Measurements from ENCODE around the gene CHST3.

The CHST3 gene

DNA sequence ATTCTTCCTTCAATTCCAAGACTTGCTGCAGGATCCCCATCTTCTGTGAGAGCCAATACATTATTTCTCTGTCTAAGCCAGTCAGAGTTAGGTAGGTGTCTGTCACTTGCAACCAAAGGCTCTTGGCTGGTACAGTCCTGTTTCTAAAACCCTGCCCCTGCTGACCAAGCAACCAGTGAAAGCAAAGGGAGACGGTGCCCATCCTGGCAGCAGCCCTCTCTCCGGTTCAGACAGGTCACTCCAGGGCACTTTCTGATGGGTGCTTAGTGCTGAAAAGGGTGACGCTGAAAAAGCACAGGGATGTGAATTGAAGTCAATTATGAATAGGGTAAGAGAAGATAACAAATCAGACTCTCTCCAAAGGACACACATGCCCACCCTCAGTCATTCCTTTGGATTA, 86.7 kb downstream of the CHST3 start:
- no peak for TF ChIP-seq CTCF (conservative IDR thresholded peaks at IDR 0.05)
- H3K27ac ChIP-seq = no peak overlapping the region

DNA sequence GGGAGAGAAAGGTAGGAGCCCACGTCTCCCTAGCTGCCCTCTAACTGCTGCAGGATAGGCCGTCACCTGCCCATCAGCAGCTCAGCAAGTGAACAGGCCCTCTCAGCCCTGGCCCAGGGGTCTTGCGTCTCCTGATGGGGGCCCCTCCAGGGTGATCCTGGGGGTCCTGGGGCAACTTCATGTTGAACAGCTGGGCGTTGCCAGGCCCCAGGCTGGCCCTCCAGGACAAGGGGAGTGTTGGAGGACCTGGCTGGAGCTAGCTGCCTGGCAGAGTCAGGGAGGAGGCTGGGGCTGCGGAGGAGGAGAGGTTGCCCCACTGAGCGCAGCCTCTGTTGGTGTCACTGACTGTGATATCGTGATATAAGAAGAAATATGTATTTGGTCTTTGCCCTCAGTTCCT, 89.5 kb downstream of the CHST3 start:
- no peak for TF ChIP-seq CTCF (conservative IDR thresholded peaks at IDR 0.05)
- no peak overlapping the region for H3K27ac ChIP-seq

- no peak overlapping the region for H3K27ac ChIP-seq
- TF ChIP-seq CTCF (conservative IDR thresholded peaks at IDR 0.05) = no peak
These were observed 91.9 kb downstream of the CHST3 start for GRCh38 chr10:72056113-72056512.

DNA sequence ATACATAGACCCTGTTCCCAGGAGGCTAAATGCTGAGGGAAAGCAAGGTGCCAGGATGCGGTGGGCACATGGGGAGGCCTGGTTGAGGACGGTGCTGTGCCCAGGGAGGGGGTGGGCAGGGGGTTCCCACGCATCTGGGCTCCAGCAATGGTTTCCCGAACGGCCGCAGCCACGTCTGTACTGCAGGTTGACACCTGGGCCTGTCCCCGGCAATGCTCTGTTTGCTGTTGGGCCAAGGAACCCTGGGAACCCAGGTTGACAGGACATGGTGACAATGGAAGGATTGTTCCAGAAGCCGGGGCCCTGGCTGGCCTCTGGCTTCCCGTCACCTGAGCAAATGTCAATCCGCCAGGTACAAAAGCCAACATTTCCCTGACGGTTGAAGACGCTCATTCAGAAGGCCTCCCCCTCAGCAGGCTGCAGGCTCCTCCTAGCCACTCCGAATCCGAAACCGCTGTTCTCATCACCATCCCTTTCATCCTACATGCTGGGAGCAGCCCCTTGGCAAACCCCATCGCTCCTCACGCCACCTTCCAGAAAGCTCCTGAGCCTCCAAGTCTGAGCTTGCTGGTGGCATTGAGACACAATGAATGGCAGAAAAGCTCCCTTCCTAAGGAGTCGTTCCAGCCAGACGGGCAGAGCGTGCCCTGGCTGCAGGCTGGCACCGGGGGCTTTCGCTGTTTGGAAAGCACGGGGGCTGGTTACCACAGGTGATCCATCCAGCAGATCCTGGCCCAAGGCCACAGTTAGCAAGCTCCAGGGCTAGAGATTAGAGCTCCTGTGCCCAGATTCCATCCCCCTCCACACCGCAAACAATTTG, 92.9 kb downstream of the CHST3 start:
- no peak overlapping the region for H3K27ac ChIP-seq
- no peak for TF ChIP-seq CTCF (conservative IDR thresholded peaks at IDR 0.05)

DNA sequence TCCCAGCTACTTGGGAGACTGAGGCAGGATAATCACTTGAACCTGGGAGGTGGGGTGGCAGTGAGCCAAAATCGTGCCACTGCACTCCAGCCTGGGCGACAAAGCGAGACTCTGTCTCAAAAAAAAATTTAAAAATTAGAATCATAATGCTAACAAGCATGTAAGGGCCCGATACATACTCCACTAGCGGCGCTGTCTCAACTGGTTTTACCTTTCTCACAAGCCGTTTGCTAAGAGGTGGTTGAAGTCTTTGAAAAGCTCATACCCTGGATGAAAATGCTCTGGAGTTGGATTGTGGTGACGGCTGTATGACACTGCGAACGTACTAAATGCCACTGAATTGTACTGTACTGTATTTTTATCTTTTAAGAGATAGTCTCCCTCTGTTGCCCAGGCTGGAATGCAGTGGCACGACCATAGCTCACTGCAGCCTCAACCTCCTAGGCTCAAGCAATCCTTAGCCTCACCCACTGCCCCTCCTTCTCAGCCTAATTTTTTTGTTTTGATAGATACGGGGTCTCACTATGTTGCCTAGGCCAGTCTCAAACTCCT, 94.2 kb downstream of the CHST3 start:
- TF ChIP-seq CTCF (conservative IDR thresholded peaks at IDR 0.05) = no peak
- H3K27ac ChIP-seq = no peak overlapping the region

GRCh38 chr10:72058989-72059842, 95.0 kb downstream of the CHST3 start:
- H3K27ac ChIP-seq = no peak overlapping the region

More at GRCh38 chr10:72058989-72059842, 95.0 kb downstream of the CHST3 start:
- TF ChIP-seq CTCF (conservative IDR thresholded peaks at IDR 0.05) = no peak

Measured in VCaP (cell line).